ENCODE data around the gene DDX27.

- TF ChIP-seq, protein P1, sequence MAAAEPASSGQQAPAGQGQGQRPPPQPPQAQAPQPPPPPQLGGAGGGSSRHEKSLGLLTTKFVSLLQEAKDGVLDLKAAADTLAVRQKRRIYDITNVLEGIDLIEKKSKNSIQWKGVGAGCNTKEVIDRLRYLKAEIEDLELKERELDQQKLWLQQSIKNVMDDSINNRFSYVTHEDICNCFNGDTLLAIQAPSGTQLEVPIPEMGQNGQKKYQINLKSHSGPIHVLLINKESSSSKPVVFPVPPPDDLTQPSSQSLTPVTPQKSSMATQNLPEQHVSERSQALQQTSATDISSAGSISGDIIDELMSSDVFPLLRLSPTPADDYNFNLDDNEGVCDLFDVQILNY (CRISPR knock-in tag; IDR thresholded peaks at IDR 0.05), result no peak
- no peak for TF ChIP-seq USF2 (CRISPR knock-in tag; IDR thresholded peaks at IDR 0.05)
- no peak for TF ChIP-seq ZNF121 (CRISPR knock-in tag; IDR thresholded peaks at IDR 0.05)
- no peak for TF ChIP-seq SMAD3 (CRISPR knock-in tag; IDR thresholded peaks at IDR 0.05; ENCODE audit: borderline replicate concordance)
- TF ChIP-seq, protein P2, sequence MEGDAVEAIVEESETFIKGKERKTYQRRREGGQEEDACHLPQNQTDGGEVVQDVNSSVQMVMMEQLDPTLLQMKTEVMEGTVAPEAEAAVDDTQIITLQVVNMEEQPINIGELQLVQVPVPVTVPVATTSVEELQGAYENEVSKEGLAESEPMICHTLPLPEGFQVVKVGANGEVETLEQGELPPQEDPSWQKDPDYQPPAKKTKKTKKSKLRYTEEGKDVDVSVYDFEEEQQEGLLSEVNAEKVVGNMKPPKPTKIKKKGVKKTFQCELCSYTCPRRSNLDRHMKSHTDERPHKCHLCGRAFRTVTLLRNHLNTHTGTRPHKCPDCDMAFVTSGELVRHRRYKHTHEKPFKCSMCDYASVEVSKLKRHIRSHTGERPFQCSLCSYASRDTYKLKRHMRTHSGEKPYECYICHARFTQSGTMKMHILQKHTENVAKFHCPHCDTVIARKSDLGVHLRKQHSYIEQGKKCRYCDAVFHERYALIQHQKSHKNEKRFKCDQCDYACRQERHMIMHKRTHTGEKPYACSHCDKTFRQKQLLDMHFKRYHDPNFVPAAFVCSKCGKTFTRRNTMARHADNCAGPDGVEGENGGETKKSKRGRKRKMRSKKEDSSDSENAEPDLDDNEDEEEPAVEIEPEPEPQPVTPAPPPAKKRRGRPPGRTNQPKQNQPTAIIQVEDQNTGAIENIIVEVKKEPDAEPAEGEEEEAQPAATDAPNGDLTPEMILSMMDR (IDR thresholded peaks at IDR 0.05), result no peak
- TF ChIP-seq SMAD4 (CRISPR knock-in tag; IDR thresholded peaks at IDR 0.05), result no peak
- no peak for TF ChIP-seq MAX (CRISPR knock-in tag; IDR thresholded peaks at IDR 0.05)
- TF ChIP-seq, protein P3, sequence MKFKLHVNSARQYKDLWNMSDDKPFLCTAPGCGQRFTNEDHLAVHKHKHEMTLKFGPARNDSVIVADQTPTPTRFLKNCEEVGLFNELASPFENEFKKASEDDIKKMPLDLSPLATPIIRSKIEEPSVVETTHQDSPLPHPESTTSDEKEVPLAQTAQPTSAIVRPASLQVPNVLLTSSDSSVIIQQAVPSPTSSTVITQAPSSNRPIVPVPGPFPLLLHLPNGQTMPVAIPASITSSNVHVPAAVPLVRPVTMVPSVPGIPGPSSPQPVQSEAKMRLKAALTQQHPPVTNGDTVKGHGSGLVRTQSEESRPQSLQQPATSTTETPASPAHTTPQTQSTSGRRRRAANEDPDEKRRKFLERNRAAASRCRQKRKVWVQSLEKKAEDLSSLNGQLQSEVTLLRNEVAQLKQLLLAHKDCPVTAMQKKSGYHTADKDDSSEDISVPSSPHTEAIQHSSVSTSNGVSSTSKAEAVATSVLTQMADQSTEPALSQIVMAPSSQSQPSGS (CRISPR knock-in tag; IDR thresholded peaks at IDR 0.05; ENCODE audit: borderline replicate concordance, low read depth), result no peak
- no peak for TF ChIP-seq FOXK1 (CRISPR knock-in tag; IDR thresholded peaks at IDR 0.05)
Observed at GRCh38 chr20:49247792-49248191, 28.6 kb downstream of the DDX27 start.
